ENCODE data around the gene RADX.

RADX gene

GRCh38 chrX:106696502-106696901 is 84.7 kb downstream of the RADX start:
- no peak for DNase-seq

DNA sequence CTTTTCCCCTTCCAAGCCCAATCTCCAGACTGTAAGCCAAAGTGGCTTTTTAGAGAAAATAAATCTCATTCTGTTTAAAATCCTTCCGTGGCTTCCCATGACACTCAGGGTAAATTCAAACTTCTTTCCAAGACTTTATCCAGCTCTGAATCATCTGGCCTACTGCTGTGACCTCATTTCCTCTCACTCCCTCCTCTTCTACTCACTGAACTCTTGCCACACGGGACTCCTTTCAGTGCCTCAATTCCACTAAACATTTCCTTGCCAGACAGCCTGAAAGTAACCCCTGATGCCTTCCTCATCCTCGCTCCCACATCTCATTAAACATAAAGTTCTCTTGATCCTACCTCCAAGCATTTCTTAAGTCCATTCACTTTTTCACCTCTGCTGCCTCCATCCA is 86.9 kb downstream of the RADX start:
- DNase-seq: no peak

- no peak for DNase-seq
Measured at GRCh38 chrX:106702636-106703035, 90.9 kb downstream of the RADX start.

- DNase-seq: no peak
Measured at GRCh38 chrX:106706466-106706865, 94.7 kb downstream of the RADX start.

- DNase-seq: no peak
Measured at GRCh38 chrX:106707771-106708454, 96.1 kb downstream of the RADX start.

GRCh38 chrX:106710771-106711170 is 99.0 kb downstream of the RADX start:
- no peak for DNase-seq

GRCh38 chrX:106711375-106711774 is 99.6 kb downstream of the RADX start:
- DNase-seq: no peak

DNA sequence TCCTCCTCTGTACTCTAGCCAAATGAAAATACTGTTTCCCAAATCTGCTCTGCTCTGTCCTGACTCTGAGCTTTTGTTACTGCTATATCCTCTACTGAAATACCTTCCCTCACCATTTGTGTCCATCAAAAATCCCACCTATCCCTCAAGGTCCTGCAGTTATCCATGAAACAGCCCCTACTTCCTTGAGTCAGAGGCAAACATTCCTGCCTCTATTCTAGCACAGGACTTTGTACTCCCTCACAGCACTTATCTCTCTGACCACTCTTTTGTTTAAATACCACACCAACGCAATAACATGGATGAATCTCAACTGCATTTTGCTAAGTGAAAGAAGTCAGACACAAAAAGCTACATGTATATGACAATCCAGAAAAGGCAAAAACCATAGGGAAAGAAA is 104.2 kb downstream of the RADX start:
- DNase-seq: no peak

DNA sequence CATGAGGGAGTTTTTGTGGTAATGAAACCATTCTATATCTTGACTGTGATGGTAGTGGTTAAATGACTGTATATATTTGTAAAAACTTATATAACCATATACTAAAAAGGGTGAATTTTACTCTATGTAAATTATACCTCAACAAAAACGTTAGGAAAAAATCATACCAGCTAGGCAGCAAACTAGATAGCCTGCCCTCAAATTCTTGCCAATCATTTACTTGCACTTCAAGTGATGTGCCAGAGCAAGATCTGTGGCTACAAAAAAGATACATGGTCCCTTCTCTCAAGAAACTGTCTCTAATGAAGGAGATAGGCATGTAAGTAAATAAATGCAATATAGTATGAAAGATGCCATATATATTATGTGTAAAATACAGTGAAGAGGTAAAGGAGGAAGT is 104.7 kb downstream of the RADX start:
- no peak for DNase-seq

DNA sequence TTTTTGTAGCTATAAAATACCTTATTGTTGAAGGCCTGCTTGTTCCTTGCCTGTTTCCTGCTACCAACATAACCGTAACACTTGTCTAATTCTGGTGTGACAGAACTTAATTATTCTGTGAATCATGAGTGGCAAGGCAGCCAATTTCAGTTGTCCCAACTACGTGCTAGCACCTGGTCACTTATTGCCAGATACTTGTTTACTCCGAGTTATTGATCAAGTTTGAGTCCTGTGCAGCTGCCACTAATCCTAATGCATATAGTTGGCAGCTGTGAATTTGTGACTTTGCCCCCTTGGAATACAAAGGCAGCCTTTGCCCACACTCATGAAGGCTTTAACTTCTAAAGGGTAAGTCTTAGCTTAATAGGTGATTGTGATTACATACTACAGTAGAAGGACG is 106.9 kb downstream of the RADX start:
- peak; percentile 4 for DNase-seq

DNA sequence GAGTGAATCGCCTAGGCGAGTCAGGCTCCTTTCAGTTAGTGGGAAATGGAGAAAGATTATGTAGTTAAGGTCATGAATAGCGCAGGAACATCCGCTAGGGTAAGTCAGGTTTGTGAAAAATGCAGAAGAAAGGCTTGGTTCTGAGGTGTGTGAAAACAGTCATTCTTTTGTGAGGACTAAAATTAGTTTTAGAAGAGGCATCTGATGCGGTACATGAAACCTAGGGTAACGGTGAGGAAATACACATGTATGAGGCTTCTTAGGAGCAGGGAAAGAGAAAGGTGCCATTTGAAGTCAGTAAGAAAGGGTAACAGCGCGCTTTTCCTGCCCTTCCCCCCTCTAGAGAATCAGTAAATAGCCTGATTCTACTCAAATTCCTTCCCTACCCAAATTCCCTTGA is 114.2 kb downstream of the RADX start:
- no peak for DNase-seq

GRCh38 chrX:106726485-106727437 is 115.0 kb downstream of the RADX start, which contains the start of gene RNF128:
Gene RNF128 (plus strand): TSS chrX:106726701. CDS start chrX:106726914, 213 bp downstream.
- peak; percentile 71 for DNase-seq

DNA sequence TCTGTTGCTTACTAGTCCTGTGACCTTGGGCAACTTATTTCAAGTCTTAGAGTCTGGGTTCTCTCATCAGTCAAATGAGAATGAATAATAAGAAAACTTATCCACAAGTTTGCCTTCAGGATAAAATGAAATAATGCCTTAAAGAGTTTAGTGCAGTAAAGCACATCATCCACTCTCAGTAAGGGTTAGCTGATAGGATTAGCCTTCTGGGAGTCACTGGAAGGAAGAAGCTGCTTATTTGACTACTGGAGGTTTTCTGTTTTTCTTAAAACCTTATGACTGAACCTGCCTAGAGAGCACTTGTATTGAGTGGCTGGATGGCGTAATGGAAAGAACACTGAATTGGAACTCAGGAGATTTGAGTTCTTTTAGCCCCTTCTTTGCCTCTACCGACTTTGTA is 116.6 kb downstream of the RADX start:
- no peak for DNase-seq
